ENCODE measurements around the gene CRB2.
"Not testable (repeated sequence)": the region's sequence is repeated elsewhere in the genome, so short reads cannot be mapped to it uniquely, and the experiment has no call there.

Gene CRB2

GRCh38 chr9:123326662-123327093 is 29.3 kb upstream of the CRB2 start:
- no peak for DNase-seq (ENCODE audit: low read depth)
- H3K4me3 ChIP-seq (ENCODE audit: low read depth, low read length): peak overlapping the region; percentile 11

- DNase-seq (ENCODE audit: low read depth): no peak
- H3K4me3 ChIP-seq (ENCODE audit: low read depth, low read length): no peak overlapping the region
Observed at GRCh38 chr9:123327697-123328100, 28.3 kb upstream of the CRB2 start.

GRCh38 chr9:123329329-123329955 is 26.6 kb upstream of the CRB2 start:
- no peak for DNase-seq (ENCODE audit: low read depth)
- no peak overlapping the region for H3K4me3 ChIP-seq (ENCODE audit: low read depth, low read length)

GRCh38 chr9:123331346-123332060 is 24.5 kb upstream of the CRB2 start:
- no peak overlapping the region for H3K4me3 ChIP-seq (ENCODE audit: low read depth, low read length)

GRCh38 chr9:123333058-123333669 is 22.8 kb upstream of the CRB2 start:
- not testable (repeated sequence) for DNase-seq (ENCODE audit: low read depth); H3K4me3 ChIP-seq (ENCODE audit: low read depth, low read length)

More at GRCh38 chr9:123331346-123332060, 24.5 kb upstream of the CRB2 start:
- DNase-seq (ENCODE audit: low read depth): no peak

GRCh38 chr9:123334639-123335038 is 21.4 kb upstream of the CRB2 start:
- no peak overlapping the region for H3K4me3 ChIP-seq (ENCODE audit: low read depth, low read length)
- no peak for DNase-seq (ENCODE audit: low read depth)

- H3K4me3 ChIP-seq (ENCODE audit: low read depth, low read length): no peak overlapping the region
- DNase-seq (ENCODE audit: low read depth): peak; percentile 39
Observed at GRCh38 chr9:123335193-123335985, 20.6 kb upstream of the CRB2 start.

GRCh38 chr9:123335986-123336329 is 20.0 kb upstream of the CRB2 start:
- no peak for DNase-seq (ENCODE audit: low read depth)
- no peak overlapping the region for H3K4me3 ChIP-seq (ENCODE audit: low read depth, low read length)

GRCh38 chr9:123336449-123336848 is 19.5 kb upstream of the CRB2 start:
- DNase-seq (ENCODE audit: low read depth): no peak
- H3K4me3 ChIP-seq (ENCODE audit: low read depth, low read length): no peak overlapping the region

GRCh38 chr9:123336959-123337358 is 19.0 kb upstream of the CRB2 start:
- H3K4me3 ChIP-seq (ENCODE audit: low read depth, low read length): no peak overlapping the region
- no peak for DNase-seq (ENCODE audit: low read depth)

- no peak for DNase-seq (ENCODE audit: low read depth)
- no peak overlapping the region for H3K4me3 ChIP-seq (ENCODE audit: low read depth, low read length)
Observed at GRCh38 chr9:123337971-123338370, 18.0 kb upstream of the CRB2 start.

GRCh38 chr9:123338710-123339665 is 17.0 kb upstream of the CRB2 start:
- H3K4me3 ChIP-seq (ENCODE audit: low read depth, low read length): no peak overlapping the region
- no peak for DNase-seq (ENCODE audit: low read depth)

GRCh38 chr9:123339666-123340510 is 16.1 kb upstream of the CRB2 start:
- no peak overlapping the region for H3K4me3 ChIP-seq (ENCODE audit: low read depth, low read length)
- no peak for DNase-seq (ENCODE audit: low read depth)

- no peak for DNase-seq (ENCODE audit: low read depth)
- no peak overlapping the region for H3K4me3 ChIP-seq (ENCODE audit: low read depth, low read length)
Observed at GRCh38 chr9:123341816-123342215, 14.2 kb upstream of the CRB2 start.

- H3K4me3 ChIP-seq (ENCODE audit: low read depth, low read length): no peak overlapping the region
- DNase-seq (ENCODE audit: low read depth): no peak
Observed at GRCh38 chr9:123342247-123342646, 13.8 kb upstream of the CRB2 start.

GRCh38 chr9:123343443-123344191 is 12.4 kb upstream of the CRB2 start:
- H3K4me3 ChIP-seq (ENCODE audit: low read depth, low read length): no peak overlapping the region
- DNase-seq (ENCODE audit: low read depth): no peak

- no peak for DNase-seq (ENCODE audit: low read depth)
- H3K4me3 ChIP-seq (ENCODE audit: low read depth, low read length): no peak overlapping the region
Observed at GRCh38 chr9:123344192-123344949, 11.6 kb upstream of the CRB2 start.

Data from skeletal muscle cell (primary cell).